A673 (cell line): Measurements from ENCODE around the gene EGLN3.

ENCODE experiments used
- CTCF ChIP-seq: fragments of 300-800, 200-600 bp; sonication (generic); conservative IDR thresholded peaks from 2 replicates; pipeline ENCODE4 v1.5.1; 2017; ENCODE audit warnings: low read depth, mild to moderate bottlenecking, antibody characterized with exemption, low read length, moderate library complexity, mixed read lengths
- EZH2 ChIP-seq: fragments of 200-600 bp; sonication (generic); IDR thresholded peaks from 2 replicates; pipeline ENCODE4 v1.6.1; 2017; ENCODE audit warnings: borderline replicate concordance, low read depth, mild to moderate bottlenecking, mixed read lengths, antibody characterized with exemption, low read length; ENCODE audit not compliant: poor library complexity, severe bottlenecking

GRCh38 chr14:33958605-33959226 is 7.8 kb upstream of the EGLN3 start:
- no peak for TF ChIP-seq CTCF
- TF ChIP-seq EZH2: no peak
